RWPE2 (cell line): Measurements from ENCODE around the gene C1GALT1C1L.

ENCODE experiments used
- ATAC-seq: fragments of 200-7000 bp; cut with Tn5 transposase; 3 replicates; pipeline ENCODE4 v1.9.1; 2021; ENCODE audit warnings: low read depth
- DNase-seq: peaks from one replicate; pipeline ENCODE4 v3.0.0-alpha.2; 2020; ENCODE audit warnings: low spot score
- H3K27ac ChIP-seq: fragments of 450-650 bp; 2 replicates; pipeline ENCODE4 v1.5.1; 2017; ENCODE audit warnings: mild to moderate bottlenecking; ENCODE audit not compliant: poor library complexity, severe bottlenecking
- H3K27me3 ChIP-seq: fragments of 250-450 bp; sonication (Bioruptor Pico); 2 replicates; pipeline ENCODE4 v1.5.1; 2021; ENCODE audit warnings: mild to moderate bottlenecking, moderate library complexity; ENCODE audit not compliant: insufficient read depth, poor library complexity, severe bottlenecking
- H3K36me3 ChIP-seq: fragments of 250-450 bp; sonication (Bioruptor Pico); 2 replicates; pipeline ENCODE4 v1.5.1; 2020; ENCODE audit warnings: low read depth, mild to moderate bottlenecking, moderate library complexity
- H3K4me1 ChIP-seq: fragments of 250-450 bp; sonication (Bioruptor Pico); 2 replicates; pipeline ENCODE4 v1.5.1; 2021; ENCODE audit warnings: mild to moderate bottlenecking, moderate library complexity; ENCODE audit not compliant: insufficient read depth, poor library complexity, severe bottlenecking
- H3K4me3 ChIP-seq: fragments of 250-450 bp; sonication (Bioruptor Pico); 2 replicates; pipeline ENCODE4 v1.5.1; 2021; ENCODE audit warnings: mild to moderate bottlenecking, moderate library complexity; ENCODE audit not compliant: severe bottlenecking
- H3K9me3 ChIP-seq: fragments of 250-450 bp; sonication (Bioruptor Pico); 2 replicates; pipeline ENCODE4 v1.5.1; 2021; ENCODE audit warnings: mild to moderate bottlenecking, moderate library complexity; ENCODE audit not compliant: severe bottlenecking
- TF ChIP-seq, protein P1 (sequence below): fragments of 450-650 bp; IDR thresholded peaks from one replicate; pipeline ENCODE4 v1.5.1; 2017; ENCODE audit warnings: mild to moderate bottlenecking, moderate library complexity; ENCODE audit not compliant: poor library complexity, severe bottlenecking

C1GALT1C1L gene

DNA sequence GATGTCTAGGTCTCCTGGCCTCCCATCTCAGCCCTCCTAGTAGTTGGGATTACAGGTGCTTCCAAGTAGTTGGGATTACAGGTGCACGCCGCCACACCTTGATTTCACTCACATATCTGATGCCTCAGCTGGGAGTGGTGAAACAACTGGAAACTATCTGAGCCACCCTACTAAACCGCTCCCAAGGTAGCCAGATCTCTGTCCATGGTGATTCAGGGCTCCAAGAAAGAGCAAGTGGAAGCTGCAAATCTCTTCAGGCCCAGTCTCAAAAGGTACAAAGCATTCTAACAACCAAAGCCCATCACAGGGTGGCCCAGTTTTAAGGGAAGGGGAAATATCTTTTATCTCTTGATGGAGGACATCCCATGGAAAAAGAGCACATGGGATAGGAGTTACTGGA lies 19.0 kb downstream of the C1GALT1C1L start:
- ATAC-seq = no peak

DNA sequence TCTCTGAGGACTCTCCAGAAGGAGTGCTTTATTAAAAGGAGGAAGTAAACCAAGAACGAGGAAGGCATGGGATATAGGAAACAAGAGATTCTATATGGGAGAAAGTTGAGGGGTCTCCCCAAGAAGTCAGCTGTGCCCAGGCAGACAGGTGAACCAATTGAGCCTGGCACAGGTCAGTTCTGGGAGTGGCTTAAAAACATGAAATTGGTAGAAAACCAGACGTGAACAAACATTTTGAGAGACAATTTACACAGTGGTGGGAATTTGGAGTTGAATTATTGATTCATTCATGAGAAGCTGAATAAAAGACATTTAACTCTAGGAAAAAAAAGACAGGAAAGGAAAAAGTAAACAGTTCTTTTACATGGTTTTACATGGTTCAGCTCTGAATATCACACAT lies 22.7 kb downstream of the C1GALT1C1L start:
- H3K4me3 ChIP-seq = no peak overlapping the region
- ATAC-seq (no peak), DNase-seq (no peak)
- H3K36me3 ChIP-seq = no peaks in the 10 kb centered on the region
- no peaks in the 10 kb centered on the region for H3K27me3 ChIP-seq
- H3K9me3 ChIP-seq = no peaks in the 10 kb centered on the region
- TF ChIP-seq, protein P1, sequence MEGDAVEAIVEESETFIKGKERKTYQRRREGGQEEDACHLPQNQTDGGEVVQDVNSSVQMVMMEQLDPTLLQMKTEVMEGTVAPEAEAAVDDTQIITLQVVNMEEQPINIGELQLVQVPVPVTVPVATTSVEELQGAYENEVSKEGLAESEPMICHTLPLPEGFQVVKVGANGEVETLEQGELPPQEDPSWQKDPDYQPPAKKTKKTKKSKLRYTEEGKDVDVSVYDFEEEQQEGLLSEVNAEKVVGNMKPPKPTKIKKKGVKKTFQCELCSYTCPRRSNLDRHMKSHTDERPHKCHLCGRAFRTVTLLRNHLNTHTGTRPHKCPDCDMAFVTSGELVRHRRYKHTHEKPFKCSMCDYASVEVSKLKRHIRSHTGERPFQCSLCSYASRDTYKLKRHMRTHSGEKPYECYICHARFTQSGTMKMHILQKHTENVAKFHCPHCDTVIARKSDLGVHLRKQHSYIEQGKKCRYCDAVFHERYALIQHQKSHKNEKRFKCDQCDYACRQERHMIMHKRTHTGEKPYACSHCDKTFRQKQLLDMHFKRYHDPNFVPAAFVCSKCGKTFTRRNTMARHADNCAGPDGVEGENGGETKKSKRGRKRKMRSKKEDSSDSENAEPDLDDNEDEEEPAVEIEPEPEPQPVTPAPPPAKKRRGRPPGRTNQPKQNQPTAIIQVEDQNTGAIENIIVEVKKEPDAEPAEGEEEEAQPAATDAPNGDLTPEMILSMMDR = no peak
- no peaks in the 10 kb centered on the region for H3K4me1 ChIP-seq
- no peak overlapping the region for H3K27ac ChIP-seq

More for the DNA sequence above, 19.0 kb downstream of the C1GALT1C1L start:
- Histone ChIP-seq H3K27ac (no peak overlapping the region), H3K27me3 (no peaks in the 10 kb centered on the region), H3K9me3 (no peaks in the 10 kb centered on the region), H3K4me3 (no peak overlapping the region), H3K36me3 (no peaks in the 10 kb centered on the region), H3K4me1 (no peaks in the 10 kb centered on the region)
- no peak for DNase-seq
- TF ChIP-seq, protein P1 = no peak

DNA sequence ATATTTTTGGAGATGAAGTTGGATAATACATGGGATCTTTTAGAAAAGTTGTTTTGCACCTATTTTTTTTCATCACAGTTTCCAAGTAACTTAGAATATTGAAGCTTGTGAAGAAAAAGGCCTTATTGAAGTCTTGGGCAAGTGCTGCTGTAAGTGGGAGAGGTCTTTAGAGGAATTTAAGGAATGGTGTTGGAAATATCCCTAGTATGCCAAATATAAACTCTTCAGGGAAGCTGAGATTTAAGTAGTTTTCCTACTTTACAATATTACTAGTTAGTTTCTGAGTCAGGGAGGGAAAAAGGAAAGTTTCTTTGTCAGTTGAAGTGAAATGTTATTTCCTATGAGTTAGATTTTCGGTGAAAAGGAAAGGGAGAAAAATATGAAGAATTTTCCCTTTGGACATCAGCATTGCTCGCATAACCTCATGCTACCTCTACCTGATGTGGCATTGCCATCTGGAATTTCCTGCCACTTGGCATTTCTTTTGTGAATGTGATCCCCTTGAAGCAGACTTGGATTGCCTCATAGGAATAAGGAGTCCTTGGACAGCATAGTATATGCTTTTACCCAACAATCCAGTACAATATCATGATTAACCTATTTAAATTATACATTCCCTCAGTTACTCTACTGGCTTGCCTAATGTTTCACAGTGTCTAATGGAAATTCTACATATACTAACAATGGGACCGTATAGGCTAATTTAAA lies 27.1 kb downstream of the C1GALT1C1L start:
- ATAC-seq (no peak), DNase-seq (no peak)
- TF ChIP-seq, protein P1 = no peak
- no peaks in the 10 kb centered on the region for H3K27me3 ChIP-seq
- H3K9me3 ChIP-seq = no peaks in the 10 kb centered on the region
- H3K4me1 ChIP-seq = no peaks in the 10 kb centered on the region
- H3K4me3 ChIP-seq = no peak overlapping the region
- H3K27ac ChIP-seq = no peak overlapping the region
- H3K36me3 ChIP-seq = no peaks in the 10 kb centered on the region

DNA sequence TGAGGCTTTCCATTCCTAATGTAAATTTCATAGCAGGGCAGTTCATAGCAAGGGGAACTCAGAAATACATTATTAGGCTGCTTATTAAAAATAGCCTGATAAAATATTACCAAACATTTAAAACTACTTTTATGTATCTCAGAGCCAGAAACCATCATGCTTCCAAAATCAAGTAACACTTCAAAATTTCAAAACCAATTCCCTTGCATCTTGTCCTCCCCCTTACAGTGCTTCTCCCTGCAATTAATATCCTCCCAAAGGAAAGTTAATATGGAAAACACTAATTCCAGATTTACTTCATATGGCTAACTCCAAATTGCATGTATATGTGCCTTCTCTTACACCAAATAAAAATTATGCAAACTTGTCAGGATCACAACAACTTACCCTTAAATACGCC lies 32.5 kb downstream of the C1GALT1C1L start:
- no peak for ATAC-seq
- Histone ChIP-seq H3K27ac (no peak overlapping the region), H3K4me3 (no peak overlapping the region), H3K36me3 (no peaks in the 10 kb centered on the region), H3K4me1 (no peaks in the 10 kb centered on the region), H3K27me3 (no peaks in the 10 kb centered on the region), H3K9me3 (no peaks in the 10 kb centered on the region)
- no peak for DNase-seq
- TF ChIP-seq, protein P1 = no peak

DNA sequence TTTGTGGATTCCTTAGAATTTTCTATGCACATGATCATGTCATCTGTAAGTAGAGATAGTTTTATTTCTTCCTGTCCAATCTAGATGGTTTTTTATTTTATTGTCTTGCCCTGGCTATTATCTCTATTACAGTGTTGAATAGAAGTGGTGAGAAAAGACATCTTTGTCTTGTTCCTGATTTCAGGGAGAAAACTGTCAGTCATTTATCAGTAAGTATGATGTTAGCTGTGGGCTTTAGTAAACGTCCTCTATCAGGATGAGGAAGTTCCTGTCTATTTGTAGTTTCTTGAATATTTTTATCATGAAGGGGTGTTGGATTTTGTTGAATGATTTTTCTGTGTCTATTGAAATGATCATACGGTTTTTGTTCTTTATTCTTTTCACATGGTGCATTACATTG lies 33.9 kb downstream of the C1GALT1C1L start:
- H3K27me3 ChIP-seq = no peaks in the 10 kb centered on the region
- TF ChIP-seq, protein P1 = no peak
- no peak overlapping the region for H3K27ac ChIP-seq
- DNase-seq = no peak
- no peak overlapping the region for H3K4me3 ChIP-seq
- no peaks in the 10 kb centered on the region for H3K9me3 ChIP-seq
- H3K4me1 ChIP-seq = no peaks in the 10 kb centered on the region
- H3K36me3 ChIP-seq = no peaks in the 10 kb centered on the region
- no peak for ATAC-seq
